Measurements from ENCODE around the gene ADH6.

The ADH6 gene

GRCh38 chr4:99215521-99215920 is 3.5 kb downstream of the ADH6 start:
- H3K9me3 ChIP-seq (ENCODE audit: control insufficient read depth in 2 of 2, low read length in 2 of 2), result no peaks in the 10 kb centered on the region
- no peaks in the 10 kb centered on the region for H3K36me3 ChIP-seq (ENCODE audit: control insufficient read depth in 2 of 2, insufficient read depth in 2 of 2, low read length in 2 of 2)
- H3K27me3 ChIP-seq (ENCODE audit: control insufficient read depth in 1 of 2, insufficient read depth in 2 of 2, low read length in 2 of 2), result no peaks in the 10 kb centered on the region

GRCh38 chr4:99210789-99211188 is 8.3 kb downstream of the ADH6 start:
- Histone ChIP-seq H3K27ac (ENCODE audit: low read length) (no peak overlapping the region), H3K4me3 (ENCODE audit: low read length in 2 of 2) (no peak overlapping the region), H3K4me1 (ENCODE audit: control insufficient read depth, insufficient read depth, low read length) (no peaks in the 10 kb centered on the region), H3K36me3 (ENCODE audit: control insufficient read depth in 2 of 2, insufficient read depth in 2 of 2, low read length in 2 of 2) (no peaks in the 10 kb centered on the region), H3K9ac (ENCODE audit: low read length in 2 of 2) (no peak overlapping the region), H3K27me3 (ENCODE audit: control insufficient read depth in 1 of 2, insufficient read depth in 2 of 2, low read length in 2 of 2) (no peaks in the 10 kb centered on the region), H3K9me3 (ENCODE audit: control insufficient read depth in 2 of 2, low read length in 2 of 2) (no peaks in the 10 kb centered on the region)

More at GRCh38 chr4:99215521-99215920, 3.5 kb downstream of the ADH6 start:
- Histone ChIP-seq H3K4me1 (ENCODE audit: control insufficient read depth, insufficient read depth, low read length) (no peaks in the 10 kb centered on the region), H3K4me3 (ENCODE audit: low read length in 2 of 2) (no peak overlapping the region), H3K9ac (ENCODE audit: low read length in 2 of 2) (no peak overlapping the region), H3K27ac (ENCODE audit: low read length) (no peak overlapping the region)

GRCh38 chr4:99209671-99210070 is 9.4 kb downstream of the ADH6 start:
- Histone ChIP-seq H3K4me3 (ENCODE audit: low read length in 2 of 2) (no peak overlapping the region), H3K9ac (ENCODE audit: low read length in 2 of 2) (no peak overlapping the region), H3K36me3 (ENCODE audit: control insufficient read depth in 2 of 2, insufficient read depth in 2 of 2, low read length in 2 of 2) (no peaks in the 10 kb centered on the region), H3K27me3 (ENCODE audit: control insufficient read depth in 1 of 2, insufficient read depth in 2 of 2, low read length in 2 of 2) (no peaks in the 10 kb centered on the region), H3K9me3 (ENCODE audit: control insufficient read depth in 2 of 2, low read length in 2 of 2) (no peaks in the 10 kb centered on the region), H3K4me1 (ENCODE audit: control insufficient read depth, insufficient read depth, low read length) (no peaks in the 10 kb centered on the region), H3K27ac (ENCODE audit: low read length) (no peak overlapping the region)

GRCh38 chr4:99208719-99209075 is 10.3 kb downstream of the ADH6 start:
- Histone ChIP-seq H3K9me3 (ENCODE audit: control insufficient read depth in 2 of 2, low read length in 2 of 2) (no peaks in the 10 kb centered on the region), H3K4me3 (ENCODE audit: low read length in 2 of 2) (no peak overlapping the region), H3K9ac (ENCODE audit: low read length in 2 of 2) (no peak overlapping the region), H3K27ac (ENCODE audit: low read length) (no peak overlapping the region), H3K27me3 (ENCODE audit: control insufficient read depth in 1 of 2, insufficient read depth in 2 of 2, low read length in 2 of 2) (no peaks in the 10 kb centered on the region), H3K4me1 (ENCODE audit: control insufficient read depth, insufficient read depth, low read length) (no peaks in the 10 kb centered on the region), H3K36me3 (ENCODE audit: control insufficient read depth in 2 of 2, insufficient read depth in 2 of 2, low read length in 2 of 2) (no peaks in the 10 kb centered on the region)

GRCh38 chr4:99207911-99208718 is 10.9 kb downstream of the ADH6 start:
- H3K27ac ChIP-seq (ENCODE audit: low read length), result no peak overlapping the region

DNA sequence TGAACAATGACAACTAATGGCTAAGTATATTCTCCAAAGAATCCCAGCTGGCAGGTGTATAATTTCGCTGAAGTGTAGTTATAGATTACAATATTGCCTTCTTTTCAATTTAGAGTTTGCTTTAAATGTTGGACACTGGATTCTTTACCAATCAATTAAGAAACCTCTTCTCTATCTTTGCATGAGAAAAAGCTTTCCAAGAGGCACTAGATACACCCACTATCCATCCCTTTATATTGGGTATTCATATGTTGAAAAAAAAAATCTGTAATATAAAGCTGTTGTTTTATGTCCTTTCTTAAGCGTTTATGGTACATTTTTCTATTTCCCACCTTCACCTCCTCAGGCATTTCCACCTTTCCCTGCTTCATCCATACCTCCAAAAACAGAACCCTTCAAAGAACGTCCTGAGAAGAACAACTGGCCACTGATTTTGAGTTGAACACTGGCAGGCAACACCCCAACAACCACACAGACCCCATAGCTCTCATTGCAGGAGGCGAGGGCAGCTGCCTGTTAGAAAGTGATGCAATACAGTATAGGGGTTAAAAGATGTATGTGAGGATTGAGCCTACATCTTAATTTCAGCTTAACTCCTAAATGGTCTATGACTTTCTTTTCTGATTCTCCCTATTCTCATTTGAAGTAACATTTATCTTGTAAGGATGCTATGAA is 11.8 kb downstream of the ADH6 start:
- no peaks in the 10 kb centered on the region for H3K36me3 ChIP-seq (ENCODE audit: control insufficient read depth in 2 of 2, insufficient read depth in 2 of 2, low read length in 2 of 2)
- no peak overlapping the region for H3K27ac ChIP-seq (ENCODE audit: low read length)
- no peaks in the 10 kb centered on the region for H3K27me3 ChIP-seq (ENCODE audit: control insufficient read depth in 1 of 2, insufficient read depth in 2 of 2, low read length in 2 of 2)
- H3K4me3 ChIP-seq (ENCODE audit: low read length in 2 of 2), result no peak overlapping the region
- no peaks in the 10 kb centered on the region for H3K4me1 ChIP-seq (ENCODE audit: control insufficient read depth, insufficient read depth, low read length)
- no peak overlapping the region for H3K9ac ChIP-seq (ENCODE audit: low read length in 2 of 2)
- no peaks in the 10 kb centered on the region for H3K9me3 ChIP-seq (ENCODE audit: control insufficient read depth in 2 of 2, low read length in 2 of 2)

More at GRCh38 chr4:99207911-99208718, 10.9 kb downstream of the ADH6 start:
- Histone ChIP-seq H3K9me3 (ENCODE audit: control insufficient read depth in 2 of 2, low read length in 2 of 2) (no peaks in the 10 kb centered on the region), H3K4me1 (ENCODE audit: control insufficient read depth, insufficient read depth, low read length) (no peaks in the 10 kb centered on the region), H3K36me3 (ENCODE audit: control insufficient read depth in 2 of 2, insufficient read depth in 2 of 2, low read length in 2 of 2) (no peaks in the 10 kb centered on the region), H3K27me3 (ENCODE audit: control insufficient read depth in 1 of 2, insufficient read depth in 2 of 2, low read length in 2 of 2) (no peaks in the 10 kb centered on the region), H3K4me3 (ENCODE audit: low read length in 2 of 2) (no peak overlapping the region), H3K9ac (ENCODE audit: low read length in 2 of 2) (no peak overlapping the region)

DNA sequence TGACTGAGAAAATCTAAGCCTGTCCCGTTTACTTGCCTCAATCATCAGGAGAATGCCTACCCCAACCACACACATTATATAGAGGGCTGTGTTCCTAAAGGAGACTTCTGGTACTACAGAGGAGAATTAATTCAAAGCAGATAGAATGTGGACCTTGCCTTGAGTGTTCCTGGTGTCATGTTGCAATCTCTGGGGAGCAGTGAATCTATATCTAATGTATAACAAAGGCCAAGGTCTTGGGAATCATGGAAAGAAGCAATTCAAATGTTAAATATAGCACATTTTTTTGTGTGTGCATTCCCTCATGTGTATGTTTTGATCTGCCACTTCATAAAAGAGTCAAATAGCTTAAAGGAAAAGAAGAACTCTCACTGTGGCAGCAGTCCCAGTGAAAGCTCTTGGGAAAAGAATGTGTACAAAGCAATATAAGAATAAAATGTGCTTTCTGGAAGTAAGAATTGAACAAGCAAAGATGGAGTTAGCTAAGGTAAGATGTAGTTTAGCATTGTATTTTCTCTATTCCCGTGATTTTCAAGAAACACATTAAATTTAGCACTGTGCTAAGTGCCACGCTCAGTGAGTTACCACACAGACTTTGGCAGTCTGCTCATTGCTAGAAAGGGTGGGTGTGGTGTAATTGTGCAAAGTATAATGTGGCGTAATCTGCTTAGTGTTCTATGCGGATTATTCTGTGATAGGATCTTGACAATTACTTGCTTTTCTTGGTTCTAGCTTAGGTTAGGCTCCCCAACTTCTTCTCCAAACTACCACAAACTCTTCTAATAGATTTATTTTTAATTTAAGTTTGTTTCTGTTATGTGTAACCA is 13.7 kb downstream of the ADH6 start:
- no peak overlapping the region for H3K27ac ChIP-seq (ENCODE audit: low read length)
- no peaks in the 10 kb centered on the region for H3K9me3 ChIP-seq (ENCODE audit: control insufficient read depth in 2 of 2, low read length in 2 of 2)
- no peaks in the 10 kb centered on the region for H3K27me3 ChIP-seq (ENCODE audit: control insufficient read depth in 1 of 2, insufficient read depth in 2 of 2, low read length in 2 of 2)
- no peaks in the 10 kb centered on the region for H3K36me3 ChIP-seq (ENCODE audit: control insufficient read depth in 2 of 2, insufficient read depth in 2 of 2, low read length in 2 of 2)
- H3K9ac ChIP-seq (ENCODE audit: low read length in 2 of 2), result no peak overlapping the region
- no peak overlapping the region for H3K4me3 ChIP-seq (ENCODE audit: low read length in 2 of 2)
- H3K4me1 ChIP-seq (ENCODE audit: control insufficient read depth, insufficient read depth, low read length), result no peaks in the 10 kb centered on the region

GRCh38 chr4:99202536-99202935 is 16.5 kb downstream of the ADH6 start:
- Histone ChIP-seq H3K9me3 (ENCODE audit: control insufficient read depth in 2 of 2, low read length in 2 of 2) (peaks cover 0 to 1% of the 10 kb centered on the region in 2 donors), H3K9ac (ENCODE audit: low read length in 2 of 2) (no peak overlapping the region), H3K27ac (ENCODE audit: low read length) (no peak overlapping the region), H3K4me3 (ENCODE audit: low read length in 2 of 2) (no peak overlapping the region), H3K4me1 (ENCODE audit: control insufficient read depth, insufficient read depth, low read length) (no peaks in the 10 kb centered on the region), H3K36me3 (ENCODE audit: control insufficient read depth in 2 of 2, insufficient read depth in 2 of 2, low read length in 2 of 2) (no peaks in the 10 kb centered on the region), H3K27me3 (ENCODE audit: control insufficient read depth in 1 of 2, insufficient read depth in 2 of 2, low read length in 2 of 2) (no peaks in the 10 kb centered on the region)

DNA sequence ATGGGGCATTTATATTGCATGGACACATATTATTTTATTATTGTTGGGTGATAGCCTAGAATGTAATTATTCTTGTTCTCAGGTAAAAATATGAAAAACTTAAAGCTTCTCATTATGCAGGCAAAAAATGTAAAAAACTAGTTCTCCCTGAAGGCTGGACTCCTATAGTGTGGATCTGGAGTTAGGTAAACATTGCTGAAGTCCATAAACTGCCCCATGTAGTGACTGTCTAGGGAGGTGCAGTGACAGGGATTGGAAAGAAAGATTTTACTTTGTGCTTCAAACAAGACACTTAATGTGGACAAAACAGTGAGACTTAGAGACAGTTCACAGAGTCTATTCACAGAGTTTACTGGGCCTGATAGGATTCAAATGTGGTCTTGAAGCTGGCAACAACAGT is 17.0 kb downstream of the ADH6 start:
- H3K4me1 ChIP-seq (ENCODE audit: control insufficient read depth, insufficient read depth, low read length), result no peaks in the 10 kb centered on the region
- no peak overlapping the region for H3K27ac ChIP-seq (ENCODE audit: low read length)

GRCh38 chr4:99201690-99202089 is 17.4 kb downstream of the ADH6 start:
- Histone ChIP-seq H3K27ac (ENCODE audit: low read length) (no peak overlapping the region), H3K4me1 (ENCODE audit: control insufficient read depth, insufficient read depth, low read length) (no peaks in the 10 kb centered on the region), H3K9me3 (ENCODE audit: control insufficient read depth in 2 of 2, low read length in 2 of 2) (peaks cover 0 to 1% of the 10 kb centered on the region in 2 donors), H3K4me3 (ENCODE audit: low read length in 2 of 2) (no peak overlapping the region), H3K36me3 (ENCODE audit: control insufficient read depth in 2 of 2, insufficient read depth in 2 of 2, low read length in 2 of 2) (no peaks in the 10 kb centered on the region), H3K9ac (ENCODE audit: low read length in 2 of 2) (no peak overlapping the region), H3K27me3 (ENCODE audit: control insufficient read depth in 1 of 2, insufficient read depth in 2 of 2, low read length in 2 of 2) (no peaks in the 10 kb centered on the region)

More for the DNA sequence above, 17.0 kb downstream of the ADH6 start:
- no peaks in the 10 kb centered on the region for H3K36me3 ChIP-seq (ENCODE audit: control insufficient read depth in 2 of 2, insufficient read depth in 2 of 2, low read length in 2 of 2)
- no peak overlapping the region for H3K9ac ChIP-seq (ENCODE audit: low read length in 2 of 2)
- H3K9me3 ChIP-seq (ENCODE audit: control insufficient read depth in 2 of 2, low read length in 2 of 2), result peaks cover 0 to 1% of the 10 kb centered on the region in 2 donors
- no peak overlapping the region for H3K4me3 ChIP-seq (ENCODE audit: low read length in 2 of 2)
- no peaks in the 10 kb centered on the region for H3K27me3 ChIP-seq (ENCODE audit: control insufficient read depth in 1 of 2, insufficient read depth in 2 of 2, low read length in 2 of 2)

Measured in stomach smooth muscle (tissue), 2 donors.